ENCODE results near the gene CD69.

The CD69 gene

GRCh38 chr12:9760699-9761418, at the start of gene CD69:
CD69 (minus strand) TSS chr12:9760901; CDS start chr12:9760820, 81 bp downstream.
- DNase-seq (ENCODE audit: low read depth, low spot score): no peak

GRCh38 chr12:9809866-9810265, 49.2 kb upstream of the CD69 start:
- no peak for DNase-seq (ENCODE audit: low read depth, low spot score)

GRCh38 chr12:9809338-9809737, 48.6 kb upstream of the CD69 start:
- no peak for DNase-seq (ENCODE audit: low read depth, low spot score)

- DNase-seq (ENCODE audit: low read depth, low spot score): no peak
Observed at GRCh38 chr12:9808504-9808903, 47.8 kb upstream of the CD69 start.

GRCh38 chr12:9806714-9807113, 46.0 kb upstream of the CD69 start:
- no peak for DNase-seq (ENCODE audit: low read depth, low spot score)

GRCh38 chr12:9805883-9806282, 45.2 kb upstream of the CD69 start:
- DNase-seq (ENCODE audit: low read depth, low spot score): no peak

- no peak for DNase-seq (ENCODE audit: low read depth, low spot score)
Observed at GRCh38 chr12:9799961-9800360, 39.3 kb upstream of the CD69 start.

- peak; percentile 81 for DNase-seq (ENCODE audit: low read depth, low spot score)
Observed at GRCh38 chr12:9797722-9798619, 37.3 kb upstream of the CD69 start.

- DNase-seq (ENCODE audit: low read depth, low spot score): no peak
Observed at GRCh38 chr12:9796971-9797370, 36.3 kb upstream of the CD69 start.

GRCh38 chr12:9796346-9796745, 35.6 kb upstream of the CD69 start:
- no peak for DNase-seq (ENCODE audit: low read depth, low spot score)

- DNase-seq (ENCODE audit: low read depth, low spot score): no peak
Observed at GRCh38 chr12:9795945-9796344, 35.2 kb upstream of the CD69 start.

- DNase-seq (ENCODE audit: low read depth, low spot score): no peak
Observed at GRCh38 chr12:9794484-9795093, 33.9 kb upstream of the CD69 start.

GRCh38 chr12:9793779-9794395, 33.2 kb upstream of the CD69 start:
- no peak for DNase-seq (ENCODE audit: low read depth, low spot score)

GRCh38 chr12:9792961-9793617, 32.4 kb upstream of the CD69 start:
- no peak for DNase-seq (ENCODE audit: low read depth, low spot score)

GRCh38 chr12:9792185-9792900, 31.6 kb upstream of the CD69 start:
- DNase-seq (ENCODE audit: low read depth, low spot score): no peak

- no peak for DNase-seq (ENCODE audit: low read depth, low spot score)
Observed at GRCh38 chr12:9786726-9787717, 26.3 kb upstream of the CD69 start.

GRCh38 chr12:9784816-9785215, 24.1 kb upstream of the CD69 start:
- DNase-seq (ENCODE audit: low read depth, low spot score): no peak

GRCh38 chr12:9784326-9784725, 23.6 kb upstream of the CD69 start:
- DNase-seq (ENCODE audit: low read depth, low spot score): peak; percentile 14

GRCh38 chr12:9782547-9783382, 22.1 kb upstream of the CD69 start:
- peak; percentile 54 for DNase-seq (ENCODE audit: low read depth, low spot score)
